DND-41 (cell line): Measurements from ENCODE around the gene FARP2.

Experiments
- ATAC-seq: fragments of 200-7000 bp; cut with Tn5 transposase; 3 replicates; pipeline ENCODE4 v1.9.1; 2021; ENCODE audit warnings: low read depth; ENCODE audit not compliant: insufficient read depth
- DNase-seq: peaks from one replicate; pipeline ENCODE4 v3.0.0-alpha.2; 2020
- H2AFZ ChIP-seq: 2 replicates; pipeline ENCODE4 v1.6.0; 2012; ENCODE audit warnings: low read depth, low read length
- H3K27ac ChIP-seq: 2 replicates; pipeline ENCODE4 v1.5.1; 2012; ENCODE audit warnings: low read length, inconsistent platforms
- H3K27me3 ChIP-seq: fragments of 200-600 bp; sonication (generic); 2 replicates; pipeline ENCODE4 v1.6.0; 2012; ENCODE audit warnings: low read length, mild to moderate bottlenecking, inconsistent platforms; ENCODE audit not compliant: insufficient read depth, poor library complexity
- H3K36me3 ChIP-seq: 2 replicates; pipeline ENCODE4 v1.5.1; 2012; ENCODE audit warnings: low read length, inconsistent platforms; ENCODE audit not compliant: insufficient read depth
- H3K4me1 ChIP-seq: 2 replicates; pipeline ENCODE4 v1.5.1; 2012; ENCODE audit warnings: mild to moderate bottlenecking, low read length; ENCODE audit not compliant: insufficient read depth
- H3K4me2 ChIP-seq: 2 replicates; pipeline ENCODE4 v1.6.0; 2012; ENCODE audit warnings: mild to moderate bottlenecking, moderate library complexity, low read length, inconsistent platforms; ENCODE audit not compliant: insufficient read depth
- H3K4me3 ChIP-seq, 2 experiments: fragments of 200-600 bp in 1 of 2; shearing (Covaris generic) in 1 of 2; 2 replicates each; pipeline ENCODE4 v1.5.1; 2012 to 2016; ENCODE audit warnings: inconsistent platforms in 2 of 2, low read length in 2 of 2, mild to moderate bottlenecking in 2 of 2, low read depth in 1 of 2, moderate library complexity in 1 of 2
- H3K79me2 ChIP-seq: 2 replicates; pipeline ENCODE4 v1.6.0; 2012; ENCODE audit warnings: low read length, inconsistent platforms; ENCODE audit not compliant: insufficient read depth
- H3K9ac ChIP-seq: 2 replicates; pipeline ENCODE4 v1.6.0; 2012; ENCODE audit warnings: low read depth, mild to moderate bottlenecking, inconsistent platforms, low read length, moderate library complexity
- H3K9me3 ChIP-seq: 2 replicates; pipeline ENCODE4 v1.5.1; 2012; ENCODE audit warnings: low read length, moderate library complexity, mild to moderate bottlenecking, inconsistent platforms; ENCODE audit not compliant: insufficient read depth, severe bottlenecking
- H4K20me1 ChIP-seq: 2 replicates; pipeline ENCODE4 v1.6.0; 2012; ENCODE audit warnings: low read length; ENCODE audit not compliant: insufficient read depth
- EZH2 ChIP-seq: IDR thresholded peaks from 3 replicates; pipeline ENCODE4 v1.6.1; 2012; ENCODE audit warnings: borderline replicate concordance, low read depth, mild to moderate bottlenecking, moderate library complexity, low read length, inconsistent platforms; ENCODE audit not compliant: severe bottlenecking
- TF ChIP-seq, protein P1 (sequence below): IDR thresholded peaks from 2 replicates; pipeline ENCODE4 v1.5.1; 2012; ENCODE audit warnings: borderline replicate concordance, low read length, moderate library complexity, mild to moderate bottlenecking; ENCODE audit not compliant: poor library complexity, severe bottlenecking; ENCODE audit errors: extremely low read depth

The FARP2 gene

DNA sequence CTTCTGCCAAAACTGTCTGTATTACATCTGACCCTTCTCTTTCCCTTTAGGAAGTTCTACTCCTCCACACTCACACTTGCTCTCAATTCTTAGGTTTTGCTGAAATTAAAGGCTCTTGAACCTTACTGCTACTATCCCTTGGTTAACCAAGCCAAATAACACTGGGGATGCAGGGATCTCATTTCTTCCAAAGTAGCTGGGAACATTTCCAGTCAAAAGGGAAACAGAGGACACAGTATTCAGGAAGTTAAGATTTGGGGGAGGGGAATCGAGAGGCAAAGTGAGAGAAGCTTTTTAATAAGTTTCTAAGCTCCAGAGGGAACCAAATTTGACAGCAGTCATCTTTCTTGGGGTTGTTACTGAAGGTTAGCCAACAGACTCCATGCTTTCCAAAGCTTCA lies 34.2 kb upstream of the FARP2 start:
- Histone ChIP-seq H3K79me2 (peaks cover 99% of the 10 kb centered on the region), H3K27me3 (no peaks in the 10 kb centered on the region), H3K9me3 (no peaks in the 10 kb centered on the region), H3K4me3 (no peak overlapping the region), H3K36me3 (peaks cover 67% of the 10 kb centered on the region), H3K9ac (no peak overlapping the region), H3K27ac (no peak overlapping the region), H3K4me2 (no peak overlapping the region), H2AFZ (no peak overlapping the region), H3K4me1 (peaks cover 51% of the 10 kb centered on the region), H4K20me1 (peaks cover 68% of the 10 kb centered on the region)
- DNase-seq (no peak), ATAC-seq (no peak)
- TF ChIP-seq, protein P1, sequence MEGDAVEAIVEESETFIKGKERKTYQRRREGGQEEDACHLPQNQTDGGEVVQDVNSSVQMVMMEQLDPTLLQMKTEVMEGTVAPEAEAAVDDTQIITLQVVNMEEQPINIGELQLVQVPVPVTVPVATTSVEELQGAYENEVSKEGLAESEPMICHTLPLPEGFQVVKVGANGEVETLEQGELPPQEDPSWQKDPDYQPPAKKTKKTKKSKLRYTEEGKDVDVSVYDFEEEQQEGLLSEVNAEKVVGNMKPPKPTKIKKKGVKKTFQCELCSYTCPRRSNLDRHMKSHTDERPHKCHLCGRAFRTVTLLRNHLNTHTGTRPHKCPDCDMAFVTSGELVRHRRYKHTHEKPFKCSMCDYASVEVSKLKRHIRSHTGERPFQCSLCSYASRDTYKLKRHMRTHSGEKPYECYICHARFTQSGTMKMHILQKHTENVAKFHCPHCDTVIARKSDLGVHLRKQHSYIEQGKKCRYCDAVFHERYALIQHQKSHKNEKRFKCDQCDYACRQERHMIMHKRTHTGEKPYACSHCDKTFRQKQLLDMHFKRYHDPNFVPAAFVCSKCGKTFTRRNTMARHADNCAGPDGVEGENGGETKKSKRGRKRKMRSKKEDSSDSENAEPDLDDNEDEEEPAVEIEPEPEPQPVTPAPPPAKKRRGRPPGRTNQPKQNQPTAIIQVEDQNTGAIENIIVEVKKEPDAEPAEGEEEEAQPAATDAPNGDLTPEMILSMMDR, result no peak
- no peak for TF ChIP-seq EZH2

DNA sequence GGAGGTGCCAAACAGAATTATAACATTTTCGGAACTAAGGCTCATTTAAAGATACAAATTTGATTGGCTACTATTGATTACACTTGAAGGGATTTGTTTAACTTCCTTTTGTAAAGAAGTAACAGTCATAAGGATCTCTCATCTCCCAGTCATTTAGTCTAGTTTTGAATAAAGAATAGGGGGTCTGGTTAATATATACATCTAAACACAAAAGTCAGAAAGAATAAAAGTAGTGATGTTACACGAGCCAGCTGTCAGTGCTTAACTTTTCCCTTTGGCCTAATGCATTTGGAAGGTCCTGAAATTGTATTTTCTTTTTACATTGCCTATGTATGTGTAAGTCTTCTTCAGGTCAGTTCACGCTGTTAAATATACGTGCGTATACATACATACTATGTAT lies 32.3 kb upstream of the FARP2 start:
- Histone ChIP-seq H3K4me1 (peaks cover 33% of the 10 kb centered on the region), H3K27ac (no peak overlapping the region), H3K27me3 (no peaks in the 10 kb centered on the region), H4K20me1 (peaks cover 68% of the 10 kb centered on the region), H3K36me3 (peaks cover 74% of the 10 kb centered on the region), H3K9me3 (no peaks in the 10 kb centered on the region), H3K4me2 (no peak overlapping the region), H3K4me3 (no peak overlapping the region), H3K79me2 (peaks cover 95% of the 10 kb centered on the region), H2AFZ (no peak overlapping the region), H3K9ac (no peak overlapping the region)
- no peak for TF ChIP-seq EZH2
- TF ChIP-seq, protein P1, result no peak
- ATAC-seq, result no peak
- DNase-seq, result no peak

DNA sequence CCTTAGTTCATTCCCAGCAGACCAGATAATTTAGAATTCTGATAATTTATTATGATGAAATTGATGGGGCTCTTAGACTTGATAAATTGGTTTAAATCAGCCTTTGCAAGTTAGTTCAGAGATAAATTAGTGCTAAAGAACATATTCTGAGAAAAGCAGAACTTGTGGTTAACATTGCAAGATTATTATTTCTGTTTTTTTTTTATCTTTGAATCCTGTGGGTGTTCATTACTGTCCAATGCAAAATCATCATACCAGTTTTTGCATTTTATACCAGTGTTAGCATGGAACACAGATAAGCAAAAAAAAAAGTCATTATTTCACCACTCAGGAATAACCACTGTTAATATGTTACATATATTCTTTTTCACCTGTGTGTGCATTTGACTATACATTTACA lies 31.3 kb upstream of the FARP2 start:
- ATAC-seq (no peak), DNase-seq (no peak)
- TF ChIP-seq, protein P1, result no peak
- TF ChIP-seq EZH2, result no peak
- Histone ChIP-seq H3K36me3 (peaks cover 75% of the 10 kb centered on the region), H2AFZ (no peak overlapping the region), H3K4me1 (peaks cover 23% of the 10 kb centered on the region), H3K4me3 (no peak overlapping the region), H3K79me2 (peaks cover 91% of the 10 kb centered on the region), H3K27me3 (no peaks in the 10 kb centered on the region), H3K9ac (no peak overlapping the region), H3K4me2 (no peak overlapping the region), H3K9me3 (no peaks in the 10 kb centered on the region), H4K20me1 (peaks cover 63% of the 10 kb centered on the region), H3K27ac (no peak overlapping the region)

DNA sequence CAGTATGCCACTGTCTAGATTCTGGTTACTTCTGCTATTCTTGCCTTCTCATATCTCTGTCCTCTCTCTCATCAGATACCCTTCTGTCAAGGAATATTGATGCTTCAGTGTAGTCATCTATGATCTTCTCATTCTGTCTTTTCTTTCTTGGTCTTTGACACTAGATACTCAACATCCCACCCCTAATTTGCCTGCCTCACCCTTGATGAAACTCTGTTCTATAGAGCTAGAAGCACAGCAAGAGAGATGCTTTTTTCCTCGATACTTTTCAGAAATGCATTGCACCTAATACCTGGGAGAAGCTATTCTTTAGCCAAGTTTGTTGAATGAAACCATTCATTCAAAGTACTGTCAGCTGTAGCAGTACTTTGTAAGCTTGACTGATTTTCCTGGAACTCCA lies 30.8 kb upstream of the FARP2 start:
- no peak overlapping the region; a peak in 1 of 4 replicates for H3K4me3 ChIP-seq
- H3K9ac ChIP-seq, result no peak overlapping the region
- peaks cover 18% of the 10 kb centered on the region for H3K4me1 ChIP-seq
- DNase-seq, result no peak
- ATAC-seq, result no peak
- peaks cover 63% of the 10 kb centered on the region for H4K20me1 ChIP-seq
- H2AFZ ChIP-seq, result no peak overlapping the region
- 0 out of 2 replicates have a peak overlapping the region, but pooled peaks have one; percentile 4 for H3K27ac ChIP-seq
- H3K27me3 ChIP-seq, result no peaks in the 10 kb centered on the region
- no peaks in the 10 kb centered on the region for H3K9me3 ChIP-seq
- no peak overlapping the region for H3K4me2 ChIP-seq
- TF ChIP-seq, protein P1, result no peak
- no peak for TF ChIP-seq EZH2
- peaks cover 75% of the 10 kb centered on the region for H3K36me3 ChIP-seq
- peaks cover 91% of the 10 kb centered on the region for H3K79me2 ChIP-seq
